Astrocyte (in vitro differentiated cells and primary cell): Measurements from ENCODE around the gene THY1. TPM values are rescaled to one million over a fixed set of nuclear protein-coding genes. Genes with fewer than 3 reads are reported as not detected.
"Not testable (repeated sequence)": the region's sequence is repeated elsewhere in the genome, so short reads cannot be mapped to it uniquely, and the experiment has no call there.

Experiments used
- DNase-seq: peaks from one replicate; pipeline ENCODE4 v3.0.0-alpha.2; 2010; ENCODE audit warnings: low read depth
- FAIRE-seq: peaks from 2 replicates; lab custom pipeline; 2011; peaks lifted over from hg19 to GRCh38; lab: Jason Lieb, UNC
- H2AFZ ChIP-seq: 2 replicates; pipeline ENCODE4 v1.6.0; 2012; ENCODE audit warnings: low read depth, low read length, inconsistent platforms
- H3K27ac ChIP-seq: 2 replicates; pipeline ENCODE4 v1.5.1; 2011; ENCODE audit warnings: low read depth, low read length, inconsistent platforms
- H3K27me3 ChIP-seq: 2 replicates; pipeline ENCODE4 v1.6.0; 2011; ENCODE audit warnings: low read length, inconsistent platforms; ENCODE audit not compliant: insufficient read depth
- H3K36me3 ChIP-seq: 2 replicates; pipeline ENCODE4 v1.5.1; 2011; ENCODE audit warnings: low read length, inconsistent platforms; ENCODE audit not compliant: insufficient read depth
- H3K4me1 ChIP-seq: 2 replicates; pipeline ENCODE4 v1.5.1; 2011; ENCODE audit warnings: low read length, inconsistent platforms; ENCODE audit not compliant: insufficient read depth
- H3K4me2 ChIP-seq: 2 replicates; pipeline ENCODE4 v1.6.0; 2012; ENCODE audit warnings: low read length, inconsistent platforms
- H3K4me3 ChIP-seq: 2 replicates; pipeline ENCODE4 v1.5.1; 2011; ENCODE audit warnings: low read depth, mild to moderate bottlenecking, low read length, inconsistent platforms; ENCODE audit not compliant: insufficient read depth
- H3K79me2 ChIP-seq: 2 replicates; pipeline ENCODE4 v1.6.0; 2012; ENCODE audit warnings: mild to moderate bottlenecking, low read length, inconsistent platforms; ENCODE audit not compliant: insufficient read depth
- H3K9ac ChIP-seq: 2 replicates; pipeline ENCODE4 v1.6.0; 2012; ENCODE audit warnings: mild to moderate bottlenecking, low read length, inconsistent platforms
- H3K9me3 ChIP-seq: 2 replicates; pipeline ENCODE4 v1.5.1; 2012; ENCODE audit warnings: low read depth, mild to moderate bottlenecking, low read length, inconsistent platforms; ENCODE audit not compliant: insufficient read depth
- H4K20me1 ChIP-seq: 2 replicates; pipeline ENCODE4 v1.6.0; 2012; ENCODE audit warnings: low read length, inconsistent platforms; ENCODE audit not compliant: insufficient read depth
- H3K27ac Mint-ChIP-seq: one replicate; pipeline ENCODE4 v1.8.0; 2021; ENCODE audit warnings: mild to moderate bottlenecking, mixed read lengths; ENCODE audit not compliant: unreplicated experiment
- H3K27me3 Mint-ChIP-seq: one replicate; pipeline ENCODE4 v1.8.0; 2021; ENCODE audit warnings: low read depth, mixed read lengths; ENCODE audit not compliant: unreplicated experiment
- H3K36me3 Mint-ChIP-seq: one replicate; pipeline ENCODE4 v1.8.0; 2021; ENCODE audit warnings: low read depth, mixed read lengths; ENCODE audit not compliant: unreplicated experiment
- H3K4me1 Mint-ChIP-seq: one replicate; pipeline ENCODE4 v1.8.0; 2021; ENCODE audit warnings: low read depth, mixed read lengths; ENCODE audit not compliant: unreplicated experiment
- H3K4me3 Mint-ChIP-seq: one replicate; pipeline ENCODE4 v1.8.0; 2021; ENCODE audit warnings: mild to moderate bottlenecking, moderate library complexity, mixed read lengths; ENCODE audit not compliant: unreplicated experiment
- H3K9me3 Mint-ChIP-seq: one replicate; pipeline ENCODE4 v1.8.0; 2021; ENCODE audit warnings: mild to moderate bottlenecking, mixed read lengths; ENCODE audit not compliant: unreplicated experiment
- CTCF ChIP-seq: IDR thresholded peaks from 2 replicates; pipeline ENCODE4 v1.5.1; 2011; ENCODE audit warnings: low read depth, mild to moderate bottlenecking, inconsistent platforms, low read length, moderate library complexity; ENCODE audit not compliant: insufficient read depth
- EZH2 ChIP-seq: IDR thresholded peaks from 2 replicates; pipeline ENCODE4 v1.6.1; 2012; ENCODE audit warnings: mild to moderate bottlenecking, low read length, inconsistent platforms; ENCODE audit not compliant: insufficient read depth
- total RNA-seq: library from RNA; stranded (reverse); gene quantifications from 2 replicates; pipeline ENCODE4 v1.2.1, GENCODE V29; 2021

THY1 gene
- total RNA-seq, 1 donor from 2014 or later, result 104 TPM

- Histone ChIP-seq H3K4me3 (no peak overlapping the region), H3K9me3 (no peaks in the 10 kb centered on the region), H3K4me1 (no peaks in the 10 kb centered on the region), H3K9ac (no peak overlapping the region), H3K36me3 (no peaks in the 10 kb centered on the region), H3K27ac (no peak overlapping the region), H2AFZ (no peak overlapping the region), H4K20me1 (no peaks in the 10 kb centered on the region), H3K27me3 (no peaks in the 10 kb centered on the region), H3K4me2 (no peak overlapping the region), H3K79me2 (no peaks in the 10 kb centered on the region)
- Mint-ChIP-seq H3K4me3 (no peak overlapping the region), H3K36me3 (peaks cover 2% of the 10 kb centered on the region), H3K4me1 (no peaks in the 10 kb centered on the region), H3K9me3 (no peaks in the 10 kb centered on the region), H3K27me3 (no peaks in the 10 kb centered on the region), H3K27ac (no peak overlapping the region)
- TF ChIP-seq EZH2, result no peak
- TF ChIP-seq CTCF, result no peak
- DNase-seq (no peak), FAIRE-seq (no peak)
Observed at GRCh38 chr11:119409731-119410130, 13.2 kb downstream of the THY1 start.

GRCh38 chr11:119406005-119406404, 17.0 kb downstream of the THY1 start:
- peak; percentile 67 for DNase-seq
- Histone ChIP-seq H3K79me2 (no peaks in the 10 kb centered on the region), H4K20me1 (no peaks in the 10 kb centered on the region), H3K9me3 (no peaks in the 10 kb centered on the region), H3K4me3 (no peak overlapping the region), H3K4me1 (no peaks in the 10 kb centered on the region), H3K9ac (no peak overlapping the region), H3K27ac (no peak overlapping the region), H2AFZ (no peak overlapping the region), H3K4me2 (no peak overlapping the region), H3K36me3 (no peaks in the 10 kb centered on the region), H3K27me3 (no peaks in the 10 kb centered on the region)
- Mint-ChIP-seq H3K4me3 (no peak overlapping the region), H3K36me3 (no peaks in the 10 kb centered on the region), H3K4me1 (no peaks in the 10 kb centered on the region), H3K27me3 (peaks cover 2% of the 10 kb centered on the region), H3K27ac (no peak overlapping the region), H3K9me3 (peaks cover 9% of the 10 kb centered on the region)
- no peak for TF ChIP-seq EZH2
- TF ChIP-seq CTCF, result no peak
- FAIRE-seq, result no peak

DNA sequence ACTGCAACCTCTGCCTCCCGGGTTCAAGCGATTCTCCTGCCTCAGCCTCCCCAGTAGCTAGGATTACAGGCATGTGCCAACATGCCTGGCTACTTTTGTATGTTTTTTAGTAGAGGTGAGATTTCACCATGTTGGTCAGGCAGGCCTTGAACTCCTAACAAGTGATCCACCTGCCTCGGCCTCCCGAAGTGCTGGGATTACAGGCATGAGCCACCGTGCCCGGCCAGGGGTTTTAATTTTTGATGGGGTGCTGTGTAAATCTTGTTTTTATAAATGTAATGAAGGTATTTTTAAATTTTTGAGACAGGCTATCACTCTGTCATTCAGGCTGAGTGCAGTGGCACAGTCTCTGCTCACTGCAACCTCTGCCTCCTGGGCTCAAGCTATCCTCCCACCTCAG, 17.5 kb downstream of the THY1 start:
- H3K9me3 Mint-ChIP-seq, result peaks cover 13% of the 10 kb centered on the region
- H3K4me3 ChIP-seq, H4K20me1 ChIP-seq, H3K36me3 Mint-ChIP-seq, H3K79me2 ChIP-seq, H3K27me3 Mint-ChIP-seq, FAIRE-seq, H3K4me3 Mint-ChIP-seq, DNase-seq, H3K9me3 ChIP-seq, H3K4me2 ChIP-seq, H3K27ac Mint-ChIP-seq, H3K27ac ChIP-seq, H3K27me3 ChIP-seq, H3K4me1 Mint-ChIP-seq, H2AFZ ChIP-seq, H3K4me1 ChIP-seq, H3K36me3 ChIP-seq, H3K9ac ChIP-seq: not testable (repeated sequence)
